ENCODE measurements around the gene PLB1.

PLB1 gene

GRCh38 chr2:28587526-28588291, 91.8 kb downstream of the PLB1 start:
- no peak for DNase-seq (ENCODE audit: low read depth in 3 of 3, low spot score in 1 of 3)

DNA sequence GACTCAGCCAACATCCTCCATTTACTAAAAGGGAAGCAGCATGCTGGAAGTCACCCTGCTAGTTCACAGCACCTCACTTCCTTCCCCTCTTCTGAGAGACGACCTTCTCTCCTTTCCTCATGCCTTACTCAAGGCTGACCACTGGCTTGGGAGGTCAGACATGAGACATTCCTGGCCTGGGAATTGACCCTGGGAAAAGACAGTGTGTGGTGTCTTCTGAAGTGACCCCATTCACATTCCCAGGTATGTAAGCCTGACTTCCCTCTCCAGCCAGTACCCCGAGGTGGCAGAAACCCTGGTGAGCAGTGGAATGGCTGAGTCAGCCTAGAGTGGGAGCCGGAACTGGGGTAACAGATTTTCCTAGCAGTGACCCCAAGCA, 92.4 kb downstream of the PLB1 start:
- DNase-seq (ENCODE audit: low read depth in 3 of 3, low spot score in 1 of 3): no peak

DNA sequence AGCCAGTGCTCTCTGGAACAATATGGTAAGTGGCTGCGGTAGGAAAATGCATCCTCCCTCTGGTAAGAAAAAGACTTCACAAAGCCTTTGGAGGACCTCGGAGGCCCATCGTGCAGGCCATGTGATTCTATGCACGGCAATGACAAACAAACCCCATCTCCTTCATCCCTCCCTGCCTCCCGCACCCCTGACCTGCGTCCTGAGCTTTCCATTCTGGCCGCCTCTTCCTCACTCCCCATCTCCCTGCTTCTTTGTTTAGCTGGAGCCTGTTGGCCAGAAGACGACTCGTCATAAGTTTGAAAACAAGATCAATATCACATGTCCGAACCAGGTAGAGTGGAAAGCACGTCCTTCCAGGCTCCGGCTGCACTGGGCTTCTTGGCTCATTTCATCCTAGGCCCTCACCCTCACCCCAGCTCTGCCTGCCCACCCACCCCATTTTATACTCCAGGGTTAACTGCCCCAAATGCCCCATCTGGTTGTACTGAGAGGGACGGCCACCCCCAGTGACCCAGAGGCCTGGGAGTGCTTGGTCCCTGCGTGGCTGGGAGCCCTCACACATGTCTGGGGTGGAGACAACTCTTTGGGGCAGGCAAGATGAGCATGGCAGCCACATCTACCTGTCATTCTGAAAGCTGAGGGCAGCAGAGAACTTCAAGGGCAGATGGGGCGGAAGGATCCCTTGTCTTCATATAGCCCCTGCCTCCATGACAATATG, 94.0 kb downstream of the PLB1 start:
- no peak for DNase-seq (ENCODE audit: low read depth in 3 of 3, low spot score in 1 of 3)

DNA sequence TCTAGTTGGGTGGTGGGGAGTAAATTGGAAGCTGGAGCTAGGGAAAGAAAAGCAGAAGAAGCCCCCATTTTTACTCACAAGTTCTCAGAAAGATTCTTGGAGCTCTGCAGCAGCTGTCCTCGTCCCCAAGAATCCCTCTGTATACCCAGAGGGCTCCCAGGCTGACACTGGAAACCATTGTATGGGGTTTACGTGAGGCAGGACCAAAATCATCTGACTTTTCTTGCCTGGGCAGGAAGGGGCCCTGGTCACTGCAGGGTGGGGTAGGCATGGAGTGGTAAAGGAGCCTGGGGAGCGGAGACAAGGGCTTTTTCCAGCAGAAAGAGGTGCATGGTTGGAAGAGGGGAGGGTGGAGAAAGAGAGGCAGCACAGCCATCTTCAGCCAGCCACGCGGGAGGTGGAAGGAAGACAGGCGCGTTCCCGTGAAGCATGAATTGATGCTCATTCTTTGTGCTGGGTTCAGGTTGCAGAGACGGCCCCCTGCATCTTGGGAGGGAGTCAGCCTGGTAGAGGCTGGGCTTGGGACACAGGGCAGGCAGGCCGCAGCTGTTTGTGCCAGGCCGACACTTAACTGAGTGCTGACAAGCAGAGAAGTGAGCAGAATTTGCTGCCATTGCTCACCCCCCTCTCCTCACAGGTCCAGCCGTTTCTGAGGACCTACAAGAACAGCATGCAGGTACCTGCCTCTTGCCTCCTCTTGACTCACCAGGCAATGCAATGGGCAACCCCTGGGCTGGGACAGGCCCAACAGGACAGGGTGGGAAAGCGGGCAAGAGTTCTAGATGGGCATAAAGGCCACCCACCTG, 94.8 kb downstream of the PLB1 start:
- DNase-seq (ENCODE audit: low read depth in 3 of 3, low spot score in 1 of 3): no peak

DNA sequence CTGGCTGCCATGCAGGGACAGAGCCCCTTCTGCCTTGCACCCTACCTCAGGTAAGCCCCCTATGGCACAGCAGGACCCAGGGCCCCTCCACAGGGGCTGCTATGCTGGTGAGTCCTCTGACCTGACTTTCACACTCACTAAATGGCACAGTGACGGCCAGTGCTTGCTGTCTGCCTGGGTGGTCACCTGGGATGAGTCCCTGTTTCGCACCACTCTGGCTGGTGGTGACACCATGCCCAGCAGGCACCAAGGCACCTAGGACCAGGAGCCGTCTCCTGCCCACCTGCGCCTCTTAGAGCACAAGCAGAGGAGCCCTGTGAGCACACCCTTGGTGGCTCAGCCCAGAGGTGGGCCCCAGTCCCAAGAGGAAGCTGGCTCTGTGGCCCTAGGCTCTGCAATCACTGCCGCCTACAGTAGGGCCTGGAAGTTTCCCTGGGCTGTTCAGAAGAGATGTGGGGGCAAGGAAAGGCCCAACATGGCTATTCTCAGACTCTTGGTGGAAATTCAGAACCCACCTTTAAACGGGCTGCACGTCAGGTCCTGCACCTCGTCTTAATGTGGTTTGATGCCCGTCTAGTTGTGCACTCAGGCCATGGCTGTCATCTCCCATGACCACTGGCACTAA, 96.0 kb downstream of the PLB1 start:
- no peak for DNase-seq (ENCODE audit: low read depth in 3 of 3, low spot score in 1 of 3)

DNA sequence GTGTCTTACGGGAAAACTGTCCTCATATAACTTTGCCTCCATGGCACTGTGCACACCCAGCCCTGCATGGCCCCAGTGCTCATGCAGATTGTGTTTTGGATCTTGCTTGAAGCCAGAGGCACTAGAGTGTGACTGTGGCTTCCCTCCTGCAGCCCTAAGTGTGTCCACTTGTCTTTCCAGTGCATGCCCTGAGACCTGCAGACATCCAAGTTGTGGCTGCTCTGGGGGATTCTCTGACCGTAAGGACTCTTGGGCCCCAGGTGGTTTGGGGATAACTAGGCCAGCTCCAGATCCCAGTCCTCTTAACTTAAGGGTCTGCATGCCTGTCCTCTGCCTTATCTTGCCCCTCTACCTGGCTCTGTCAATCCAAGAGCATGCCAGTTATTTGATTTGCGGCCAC, 96.6 kb downstream of the PLB1 start:
- no peak for DNase-seq (ENCODE audit: low read depth in 3 of 3, low spot score in 1 of 3)

GRCh38 chr2:28593160-28593755, 97.4 kb downstream of the PLB1 start:
- DNase-seq (ENCODE audit: low read depth in 3 of 3, low spot score in 1 of 3): no peak

- DNase-seq (ENCODE audit: low read depth in 3 of 3, low spot score in 1 of 3): no peak
These were observed 98.1 kb downstream of the PLB1 start for GRCh38 chr2:28594000-28594331.

GRCh38 chr2:28594332-28595108, 98.7 kb downstream of the PLB1 start:
- DNase-seq (ENCODE audit: low read depth in 3 of 3, low spot score in 1 of 3): peak; percentile 55 to 85 (median 72)

GRCh38 chr2:28595323-28595722, 99.5 kb downstream of the PLB1 start:
- no peak for DNase-seq (ENCODE audit: low read depth in 3 of 3, low spot score in 1 of 3)

DNA sequence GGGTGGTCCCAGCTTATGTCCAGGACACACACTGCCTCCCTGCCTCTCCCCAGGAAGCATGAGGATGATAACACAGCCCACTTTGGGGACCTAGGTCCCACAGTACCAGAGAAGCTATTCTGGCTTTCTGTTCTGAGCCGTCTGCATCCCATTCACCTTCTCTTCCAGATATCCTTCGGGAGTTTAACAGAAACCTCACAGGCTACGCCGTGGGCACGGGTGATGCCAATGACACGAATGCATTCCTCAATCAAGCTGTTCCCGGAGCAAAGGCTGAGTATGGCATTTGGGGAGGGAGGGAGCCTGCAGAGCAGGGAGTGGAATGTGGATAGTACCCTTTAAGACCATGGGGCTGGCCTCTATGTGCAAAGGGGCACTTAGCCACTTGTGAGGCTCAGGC, 102.6 kb downstream of the PLB1 start:
- no peak for DNase-seq (ENCODE audit: low read depth in 3 of 3, low spot score in 1 of 3)

DNA sequence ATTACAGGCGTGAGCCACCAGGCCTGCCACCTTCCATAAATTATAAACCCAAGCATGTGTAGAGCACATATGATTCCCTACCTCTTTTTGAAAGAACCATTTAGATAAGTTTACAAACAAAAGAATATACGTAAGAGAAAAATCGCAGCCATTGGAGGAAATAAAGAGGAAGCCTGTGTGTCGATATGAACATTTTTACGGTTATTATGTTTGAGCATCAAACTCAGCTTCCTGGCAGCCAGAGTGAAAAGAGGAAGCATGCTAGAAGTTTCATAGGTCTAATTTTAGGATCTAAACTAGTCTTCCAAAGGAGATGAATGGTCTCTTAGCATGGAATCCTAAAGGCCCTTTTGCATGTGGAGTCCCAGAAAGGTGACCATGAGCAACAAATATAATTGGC, 104.3 kb downstream of the PLB1 start:
- no peak for DNase-seq (ENCODE audit: low read depth in 3 of 3, low spot score in 1 of 3)

DNA sequence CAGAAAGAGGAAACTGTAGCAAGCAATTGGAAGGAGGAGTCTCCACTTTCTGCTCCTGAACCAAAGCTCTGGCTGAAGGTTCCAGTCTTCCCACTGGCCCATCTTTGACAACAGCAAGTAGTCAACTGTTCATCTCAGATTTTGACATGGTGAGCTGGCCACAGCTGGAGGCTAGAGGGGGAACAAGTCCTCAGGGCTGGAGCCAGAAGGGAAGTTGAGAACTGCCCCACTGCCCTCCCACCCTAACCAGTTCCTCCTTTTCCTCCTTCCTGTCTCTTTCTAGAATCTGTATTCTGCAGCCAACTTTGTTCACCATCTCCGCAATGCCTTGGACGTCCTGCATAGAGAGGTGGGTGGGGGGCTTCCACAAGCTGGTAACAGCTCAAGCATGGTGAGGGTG, 105.8 kb downstream of the PLB1 start:
- no peak for DNase-seq (ENCODE audit: low read depth in 3 of 3, low spot score in 1 of 3)

- no peak for DNase-seq (ENCODE audit: low read depth in 3 of 3, low spot score in 1 of 3)
These were observed 106.3 kb downstream of the PLB1 start for GRCh38 chr2:28602136-28602660.

DNA sequence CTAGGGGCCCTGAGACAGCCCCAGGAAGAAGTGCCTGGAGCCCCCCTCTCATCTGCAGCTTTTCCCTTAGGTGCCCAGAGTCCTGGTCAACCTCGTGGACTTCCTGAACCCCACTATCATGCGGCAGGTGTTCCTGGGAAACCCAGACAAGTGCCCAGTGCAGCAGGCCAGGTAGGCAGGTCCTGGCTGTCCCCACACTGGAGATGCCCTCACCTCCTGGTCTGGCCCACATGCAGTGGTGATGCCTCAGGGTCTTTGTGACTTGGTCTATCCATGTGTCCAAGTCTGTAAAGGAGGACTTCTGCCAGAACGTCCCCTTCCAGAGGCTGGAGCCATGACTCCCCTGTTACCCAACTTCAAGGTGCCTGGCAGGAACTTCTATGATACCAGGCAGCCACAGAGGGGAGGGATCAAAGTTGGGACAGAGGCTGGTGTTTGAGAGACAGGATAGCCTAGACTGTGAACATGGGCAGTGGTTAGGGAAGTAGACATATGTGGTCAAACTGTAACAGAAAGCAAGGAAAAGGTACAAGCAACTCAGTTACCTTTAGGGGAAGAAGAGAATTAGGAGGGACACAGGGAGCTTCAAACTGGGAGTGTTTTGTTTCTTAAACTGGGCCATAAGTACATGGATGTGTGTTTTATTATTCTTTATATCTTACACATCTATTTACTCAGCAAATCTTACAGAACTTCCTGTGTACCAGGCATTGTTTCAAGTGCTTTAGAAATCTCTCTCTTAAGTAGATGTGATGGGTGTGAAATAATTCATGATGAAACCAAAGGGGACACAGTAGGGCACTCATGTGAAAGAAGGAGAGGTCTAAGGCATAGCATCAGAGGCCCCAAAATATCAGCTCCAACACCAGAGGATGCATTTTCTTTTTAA, 107.1 kb downstream of the PLB1 start:
- DNase-seq (ENCODE audit: low read depth in 3 of 3, low spot score in 1 of 3): no peak

DNA sequence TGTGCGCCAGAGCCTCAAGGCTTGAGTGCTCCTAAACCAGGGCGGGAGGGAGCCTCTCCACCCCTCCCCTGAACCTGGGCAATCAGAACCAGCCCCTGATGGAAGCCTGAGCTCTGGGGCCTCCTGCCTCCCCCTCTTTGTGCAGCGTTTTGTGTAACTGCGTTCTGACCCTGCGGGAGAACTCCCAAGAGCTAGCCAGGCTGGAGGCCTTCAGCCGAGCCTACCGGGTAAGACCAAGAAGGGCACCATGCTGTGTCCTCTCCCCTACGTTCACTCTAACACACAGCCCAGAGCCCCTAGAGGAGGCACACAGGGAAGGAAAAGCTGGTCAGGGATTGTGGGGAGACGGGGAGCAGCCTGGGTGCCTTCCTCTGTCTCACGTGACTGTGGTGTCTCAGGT, 108.0 kb downstream of the PLB1 start:
- no peak for DNase-seq (ENCODE audit: low read depth in 3 of 3, low spot score in 1 of 3)

GRCh38 chr2:28604284-28604843, 108.5 kb downstream of the PLB1 start:
- no peak for DNase-seq (ENCODE audit: low read depth in 3 of 3, low spot score in 1 of 3)

DNA sequence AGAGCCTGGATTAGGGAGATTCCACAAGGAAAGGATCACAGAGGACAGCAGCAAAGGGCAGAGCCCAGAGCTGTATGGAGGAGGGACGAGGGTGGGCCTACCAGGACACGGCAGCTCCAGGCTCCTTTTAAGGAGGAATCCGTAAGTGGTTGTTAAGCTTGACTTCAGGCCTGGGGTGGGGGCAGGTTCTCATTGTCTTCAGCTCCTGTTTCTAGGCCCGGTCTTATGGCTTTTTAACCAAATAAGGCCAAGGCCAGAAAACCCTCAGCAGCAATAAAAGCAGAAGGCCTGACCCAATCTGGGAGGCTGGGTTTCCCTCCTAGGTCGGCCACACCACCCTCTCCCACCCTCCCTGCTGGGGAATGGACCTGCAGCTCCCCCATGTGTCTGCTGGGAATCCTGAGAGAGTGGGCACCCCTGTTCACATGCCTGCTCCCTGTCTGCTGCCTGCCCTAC, 111.2 kb downstream of the PLB1 start:
- DNase-seq (ENCODE audit: low read depth in 3 of 3, low spot score in 1 of 3): no peak
